ENCODE results near the gene MBD4. TPM values are rescaled to one million over a fixed set of nuclear protein-coding genes. Genes with fewer than 3 reads are reported as not detected.

The MBD4 gene
- total RNA-seq, 1 donor from 2014 or later: 22.8 TPM

DNA sequence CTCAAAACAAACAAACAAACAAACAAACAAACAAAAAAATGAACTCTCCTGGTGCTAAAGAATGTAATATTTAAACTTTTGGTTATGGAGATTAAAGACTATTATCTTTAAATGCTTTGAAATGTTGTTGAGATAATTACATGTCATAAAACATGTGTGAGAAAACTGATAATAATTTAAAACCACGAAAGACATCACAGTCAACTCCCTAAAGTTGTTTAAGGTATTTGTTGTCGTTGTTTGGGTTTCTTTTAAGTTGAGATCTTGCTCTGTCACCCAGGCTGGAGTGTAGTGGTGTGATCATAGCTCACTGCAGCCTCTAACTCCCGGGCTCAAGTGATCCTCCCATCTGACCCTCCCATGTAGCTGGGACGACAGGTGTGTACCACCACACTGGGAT, 23.3 kb downstream of the MBD4 start:
- Histone ChIP-seq H3K9ac (ENCODE audit: low read length) (no peak overlapping the region), H3K4me1 (ENCODE audit: insufficient read depth, low read length) (peaks cover 24% of the 10 kb centered on the region), H2AFZ (ENCODE audit: low read depth, low read length) (no peak overlapping the region), H3K4me2 (ENCODE audit: low read length) (no peak overlapping the region), H3K9me3 (ENCODE audit: insufficient read depth, low read depth, low read length) (no peaks in the 10 kb centered on the region), H4K20me1 (ENCODE audit: insufficient read depth, low read length) (no peaks in the 10 kb centered on the region), H3K4me3 (ENCODE audit: insufficient read depth, low read depth, low read length) (no peak overlapping the region), H3K79me2 (ENCODE audit: insufficient read depth, low read length) (no peaks in the 10 kb centered on the region), H3K36me3 (ENCODE audit: insufficient read depth, low read length) (no peaks in the 10 kb centered on the region), H3K27ac (ENCODE audit: low read depth, low read length) (no peak overlapping the region), H3K27me3 (ENCODE audit: insufficient read depth, low read length) (peaks cover 3% of the 10 kb centered on the region)
- Mint-ChIP-seq H3K9me3 (ENCODE audit: unreplicated experiment) (no peaks in the 10 kb centered on the region), H3K27me3 (ENCODE audit: low read depth, unreplicated experiment) (no peaks in the 10 kb centered on the region), H3K36me3 (ENCODE audit: low read depth, unreplicated experiment) (no peaks in the 10 kb centered on the region), H3K27ac (ENCODE audit: unreplicated experiment) (no peak overlapping the region), H3K4me1 (ENCODE audit: low read depth, unreplicated experiment) (peaks cover 22% of the 10 kb centered on the region), H3K4me3 (ENCODE audit: unreplicated experiment) (no peak overlapping the region)
- no peak for FAIRE-seq
- no peak for TF ChIP-seq EZH2 (IDR thresholded peaks at IDR 0.05; ENCODE audit: insufficient read depth, low read length)
- TF ChIP-seq, protein P1, sequence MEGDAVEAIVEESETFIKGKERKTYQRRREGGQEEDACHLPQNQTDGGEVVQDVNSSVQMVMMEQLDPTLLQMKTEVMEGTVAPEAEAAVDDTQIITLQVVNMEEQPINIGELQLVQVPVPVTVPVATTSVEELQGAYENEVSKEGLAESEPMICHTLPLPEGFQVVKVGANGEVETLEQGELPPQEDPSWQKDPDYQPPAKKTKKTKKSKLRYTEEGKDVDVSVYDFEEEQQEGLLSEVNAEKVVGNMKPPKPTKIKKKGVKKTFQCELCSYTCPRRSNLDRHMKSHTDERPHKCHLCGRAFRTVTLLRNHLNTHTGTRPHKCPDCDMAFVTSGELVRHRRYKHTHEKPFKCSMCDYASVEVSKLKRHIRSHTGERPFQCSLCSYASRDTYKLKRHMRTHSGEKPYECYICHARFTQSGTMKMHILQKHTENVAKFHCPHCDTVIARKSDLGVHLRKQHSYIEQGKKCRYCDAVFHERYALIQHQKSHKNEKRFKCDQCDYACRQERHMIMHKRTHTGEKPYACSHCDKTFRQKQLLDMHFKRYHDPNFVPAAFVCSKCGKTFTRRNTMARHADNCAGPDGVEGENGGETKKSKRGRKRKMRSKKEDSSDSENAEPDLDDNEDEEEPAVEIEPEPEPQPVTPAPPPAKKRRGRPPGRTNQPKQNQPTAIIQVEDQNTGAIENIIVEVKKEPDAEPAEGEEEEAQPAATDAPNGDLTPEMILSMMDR (IDR thresholded peaks at IDR 0.05; ENCODE audit: insufficient read depth, low read depth, low read length): no peak
- DNase-seq (ENCODE audit: low read depth): no peak

DNA sequence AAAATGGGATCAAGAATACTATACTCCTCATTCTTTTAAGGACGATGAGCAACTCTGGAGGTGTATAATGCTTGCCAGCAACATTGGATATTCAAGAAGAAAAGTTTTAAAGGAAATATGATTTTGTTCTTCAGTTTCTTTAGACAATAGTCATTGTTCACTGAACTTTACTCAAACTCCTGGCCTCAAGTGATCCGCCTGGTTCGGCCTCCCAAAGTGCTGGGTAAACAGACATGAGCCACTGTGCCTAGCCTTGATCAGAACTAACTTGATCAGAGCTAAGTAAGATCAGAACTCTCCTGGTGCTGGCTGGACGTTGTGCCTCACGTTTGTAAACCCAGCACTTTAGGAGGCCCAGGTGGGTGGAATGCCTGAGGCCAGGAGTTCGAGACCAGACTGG, 23.9 kb downstream of the MBD4 start:
- no peak overlapping the region for H3K4me3 ChIP-seq (ENCODE audit: insufficient read depth, low read depth, low read length)
- no peak overlapping the region for H2AFZ ChIP-seq (ENCODE audit: low read depth, low read length)
- Mint-ChIP-seq H3K9me3 (ENCODE audit: unreplicated experiment) (no peaks in the 10 kb centered on the region), H3K4me3 (ENCODE audit: unreplicated experiment) (no peak overlapping the region), H3K36me3 (ENCODE audit: low read depth, unreplicated experiment) (no peaks in the 10 kb centered on the region), H3K4me1 (ENCODE audit: low read depth, unreplicated experiment) (peaks cover 22% of the 10 kb centered on the region), H3K27ac (ENCODE audit: unreplicated experiment) (no peak overlapping the region), H3K27me3 (ENCODE audit: low read depth, unreplicated experiment) (no peaks in the 10 kb centered on the region)
- H3K9ac ChIP-seq (ENCODE audit: low read length): no peak overlapping the region
- no peak for DNase-seq (ENCODE audit: low read depth)
- H3K36me3 ChIP-seq (ENCODE audit: insufficient read depth, low read length): no peaks in the 10 kb centered on the region
- peaks cover 24% of the 10 kb centered on the region for H3K4me1 ChIP-seq (ENCODE audit: insufficient read depth, low read length)
- no peak overlapping the region for H3K27ac ChIP-seq (ENCODE audit: low read depth, low read length)
- H3K79me2 ChIP-seq (ENCODE audit: insufficient read depth, low read length): no peaks in the 10 kb centered on the region
- peaks cover 3% of the 10 kb centered on the region for H3K27me3 ChIP-seq (ENCODE audit: insufficient read depth, low read length)
- H3K4me2 ChIP-seq (ENCODE audit: low read length): no peak overlapping the region
- FAIRE-seq: no peak
- no peak for TF ChIP-seq EZH2 (IDR thresholded peaks at IDR 0.05; ENCODE audit: insufficient read depth, low read length)
- TF ChIP-seq, protein P1 (IDR thresholded peaks at IDR 0.05; ENCODE audit: insufficient read depth, low read depth, low read length): no peak
- H4K20me1 ChIP-seq (ENCODE audit: insufficient read depth, low read length): no peaks in the 10 kb centered on the region
- H3K9me3 ChIP-seq (ENCODE audit: insufficient read depth, low read depth, low read length): no peaks in the 10 kb centered on the region

DNA sequence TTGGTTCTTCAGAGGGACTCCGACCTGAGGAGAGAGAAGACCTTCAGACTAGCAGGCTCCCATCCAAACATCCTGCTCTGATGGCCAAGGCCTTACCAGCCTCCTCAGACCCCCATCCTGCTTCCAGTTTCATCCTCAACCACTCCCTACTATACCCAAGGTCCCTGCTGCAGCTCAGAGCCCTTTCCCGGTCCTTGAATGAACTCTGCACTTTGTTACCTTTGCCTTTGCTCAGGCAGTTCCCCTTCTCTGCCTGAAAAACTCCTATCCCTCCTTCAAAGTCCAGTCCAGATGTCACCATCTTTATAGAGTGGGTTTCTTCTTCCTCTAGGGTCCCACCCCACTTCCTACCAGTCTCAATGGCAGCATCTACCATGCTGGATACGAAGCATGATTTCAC, 24.4 kb downstream of the MBD4 start:
- H3K27me3 Mint-ChIP-seq (ENCODE audit: low read depth, unreplicated experiment): no peaks in the 10 kb centered on the region
- no peaks in the 10 kb centered on the region for H3K79me2 ChIP-seq (ENCODE audit: insufficient read depth, low read length)
- H3K27ac ChIP-seq (ENCODE audit: low read depth, low read length): no peak overlapping the region
- no peaks in the 10 kb centered on the region for H3K9me3 ChIP-seq (ENCODE audit: insufficient read depth, low read depth, low read length)
- H3K9me3 Mint-ChIP-seq (ENCODE audit: unreplicated experiment): peaks cover 2% of the 10 kb centered on the region
- peaks cover 24% of the 10 kb centered on the region for H3K4me1 ChIP-seq (ENCODE audit: insufficient read depth, low read length)
- no peak overlapping the region for H3K27ac Mint-ChIP-seq (ENCODE audit: unreplicated experiment)
- peaks cover 3% of the 10 kb centered on the region for H3K27me3 ChIP-seq (ENCODE audit: insufficient read depth, low read length)
- FAIRE-seq: no peak
- no peaks in the 10 kb centered on the region for H3K36me3 Mint-ChIP-seq (ENCODE audit: low read depth, unreplicated experiment)
- H3K4me3 ChIP-seq (ENCODE audit: insufficient read depth, low read depth, low read length): no peak overlapping the region
- H3K36me3 ChIP-seq (ENCODE audit: insufficient read depth, low read length): no peaks in the 10 kb centered on the region
- TF ChIP-seq, protein P1 (IDR thresholded peaks at IDR 0.05; ENCODE audit: insufficient read depth, low read depth, low read length): no peak
- TF ChIP-seq EZH2 (IDR thresholded peaks at IDR 0.05; ENCODE audit: insufficient read depth, low read length): no peak
- H3K4me1 Mint-ChIP-seq (ENCODE audit: low read depth, unreplicated experiment): peaks cover 24% of the 10 kb centered on the region
- H3K4me2 ChIP-seq (ENCODE audit: low read length): no peak overlapping the region
- DNase-seq (ENCODE audit: low read depth): no peak
- no peaks in the 10 kb centered on the region for H4K20me1 ChIP-seq (ENCODE audit: insufficient read depth, low read length)
- H3K4me3 Mint-ChIP-seq (ENCODE audit: unreplicated experiment): no peak overlapping the region
- H3K9ac ChIP-seq (ENCODE audit: low read length): no peak overlapping the region
- no peak overlapping the region for H2AFZ ChIP-seq (ENCODE audit: low read depth, low read length)

Measured in astrocyte (in vitro differentiated cells and primary cell).